Uterus (tissue), 4 donors: ENCODE measurements around the gene S100Z. TPM values are rescaled to one million over a fixed set of nuclear protein-coding genes. Genes with fewer than 3 reads are reported as not detected.
"Not testable (repeated sequence)": the region's sequence is repeated elsewhere in the genome, so short reads cannot be mapped to it uniquely, and the experiment has no call there.

Experiments used
- DNase-seq, 2 donors: peaks; one replicate each; pipeline ENCODE4 v3.0.0-alpha.2; 2019 to 2020
- H3K27ac ChIP-seq, 2 donors: fragments of 200-600 bp; sonication (generic); 1 replicate in 1 of 2; 2 replicates in 1 of 2; pipeline ENCODE4 v1.5.1; 2016 to 2018
- H3K27me3 ChIP-seq, 2 donors: fragments of 200-600 bp; sonication (generic); one replicate each; pipeline ENCODE4 v1.5.1; 2018 to 2019; ENCODE audit warnings: control low read depth in 1 of 2
- H3K36me3 ChIP-seq, 2 donors: fragments of 200-600 bp; sonication (generic); one replicate each; pipeline ENCODE4 v1.5.1; 2019; ENCODE audit warnings: control low read depth in 1 of 2
- H3K4me1 ChIP-seq, 2 donors: fragments of 200-600 bp; sonication (generic); one replicate each; pipeline ENCODE4 v1.5.1; 2018 to 2019; ENCODE audit warnings: control low read depth in 1 of 2
- H3K4me3 ChIP-seq, 2 donors: fragments of 200-600 bp; sonication (generic); 1 replicate in 1 of 2; 2 replicates in 1 of 2; pipeline ENCODE4 v1.5.1; 2018 to 2019; ENCODE audit warnings: mild to moderate bottlenecking in 1 of 2
- H3K9me3 ChIP-seq, 2 donors: fragments of 200-600 bp; sonication (generic); one replicate each; pipeline ENCODE4 v1.5.1; 2019; ENCODE audit warnings: control low read depth in 1 of 2
- CTCF ChIP-seq, 4 experiments: fragments of 200-600 bp in 2 of 4; fragments of 450-650 bp in 2 of 4; sonication (generic) in 2 of 4; IDR thresholded peaks; one replicate each; pipeline ENCODE4 v1.5.1; 2016 to 2019; ENCODE audit warnings: antibody characterized with exemption in 4 of 4, mild to moderate bottlenecking in 2 of 4, moderate library complexity in 1 of 4
- POLR2A ChIP-seq, 2 donors: fragments of 450-650 bp; IDR thresholded peaks; one replicate each; pipeline ENCODE4 v1.6.1; 2016; ENCODE audit warnings: antibody characterized with exemption in 2 of 2, mild to moderate bottlenecking in 1 of 2, moderate library complexity in 1 of 2
- intact Hi-C: fragments of 100-400 bp; cut with DNase I; formaldehyde crosslinking; loops from one replicate; pipeline ENCODE4 v1.15.1; 2023; ENCODE audit warnings: low total_unique reads
- total RNA-seq, 4 donors: library from RNA; depleted of rRNA in 3 of 4; stranded (reverse); fragments of >200 nt in 3 of 4; gene quantifications; one replicate each; pipeline versions ENCODE4 v1.1.0 to v1.2.4, GENCODE V29; 2014 to 2023
- donor health status: DM: yes; HTN: yes; CAD: no.

Gene S100Z
- total RNA-seq, 4 donors from 2014 or later: 0.35 TPM; not detected in 3

GRCh38 chr5:76811214-76811613, 38.6 kb upstream of the S100Z start:
- TF ChIP-seq POLR2A (IDR thresholded peaks at IDR 0.05) (no peak), CTCF (IDR thresholded peaks at IDR 0.05) (no peak)
- no peak for DNase-seq
- Histone ChIP-seq H3K9me3 (no peaks in the 10 kb centered on the region), H3K27ac (no peak overlapping the region), H3K4me3 (no peak overlapping the region), H3K36me3 (no peaks in the 10 kb centered on the region), H3K27me3 (no peaks in the 10 kb centered on the region), H3K4me1 (no peaks in the 10 kb centered on the region)
- intact Hi-C loops: no loop called here

- H3K27ac ChIP-seq, H3K36me3 ChIP-seq, DNase-seq, H3K4me3 ChIP-seq, intact Hi-C loops, H3K4me1 ChIP-seq, H3K9me3 ChIP-seq, H3K27me3 ChIP-seq: not testable (repeated sequence)
Observed at GRCh38 chr5:76812209-76812608, 37.6 kb upstream of the S100Z start.

GRCh38 chr5:76813982-76814562, 35.7 kb upstream of the S100Z start:
- Histone ChIP-seq H3K36me3 (no peaks in the 10 kb centered on the region), H3K4me1 (no peaks in the 10 kb centered on the region), H3K9me3 (no peaks in the 10 kb centered on the region), H3K27me3 (peaks cover 0 to 17% of the 10 kb centered on the region in 2 donors), H3K4me3 (no peak overlapping the region), H3K27ac (no peak overlapping the region)
- no peak for DNase-seq
- intact Hi-C loops: no loop called here
- TF ChIP-seq CTCF (IDR thresholded peaks at IDR 0.05) (no peak), POLR2A (IDR thresholded peaks at IDR 0.05) (no peak)

- Histone ChIP-seq H3K9me3 (no peaks in the 10 kb centered on the region), H3K36me3 (no peaks in the 10 kb centered on the region), H3K4me1 (no peaks in the 10 kb centered on the region), H3K27ac (no peak overlapping the region), H3K4me3 (no peak overlapping the region), H3K27me3 (peaks cover 0 to 22% of the 10 kb centered on the region in 2 donors)
- TF ChIP-seq POLR2A (IDR thresholded peaks at IDR 0.05) (no peak), CTCF (IDR thresholded peaks at IDR 0.05) (no peak)
- DNase-seq: no peak
- intact Hi-C loops: no loop called here
Observed at GRCh38 chr5:76816110-76816831, 33.5 kb upstream of the S100Z start.

- no peak within 1 kb of the TSS for H3K27ac ChIP-seq
- H3K4me3 ChIP-seq: peak within 1 kb of the TSS; percentile 28 to 34
- no peaks in the 10 kb centered on the region for H3K36me3 ChIP-seq
- H3K9me3 ChIP-seq: no peaks in the 10 kb centered on the region
- no peak for DNase-seq
- intact Hi-C loops: no loop called here
- H3K4me1 ChIP-seq: no peaks in the 10 kb centered on the region
- TF ChIP-seq POLR2A (IDR thresholded peaks at IDR 0.05) (peak in 1 of 2 donors; percentile 56), CTCF (IDR thresholded peaks at IDR 0.05) (no peak)
- peaks cover 0 to 22% of the 10 kb centered on the region in 2 donors for H3K27me3 ChIP-seq
Observed at GRCh38 chr5:76818844-76819831, 30.7 kb upstream of the S100Z start, which contains the start of gene F2RL1. TSS of gene F2RL1 (plus strand) at chr5:76819030. CDS start at chr5:76819183, 153 bp downstream.
